Thyroid gland (tissue), 4 donors: Measurements from ENCODE around the gene GOLM1. TPM values are rescaled to one million over a fixed set of nuclear protein-coding genes. Genes with fewer than 3 reads are reported as not detected.
A peak's percentile ranks its signal among the peaks of the same experiment; 100 is the strongest.

Experiments
- DNase-seq, 2 donors: peaks; one replicate each; pipeline ENCODE4 v3.0.0-alpha.2; 2019
- H3K27ac ChIP-seq, 3 donors: fragments of 200-600 bp; sonication (generic); 1 replicate in 2 of 3; 2 replicates in 1 of 3; pipeline ENCODE4 v1.5.1; 2016 to 2019; ENCODE audit warnings: mild to moderate bottlenecking in 1 of 3, moderate library complexity in 1 of 3
- H3K27me3 ChIP-seq: fragments of 200-600 bp; sonication (generic); one replicate; pipeline ENCODE4 v1.5.1; 2019
- H3K36me3 ChIP-seq, 2 donors: fragments of 200-600 bp; sonication (generic); one replicate each; pipeline ENCODE4 v1.5.1; 2016 to 2019
- H3K4me1 ChIP-seq, 2 donors: fragments of 200-600 bp; sonication (generic); one replicate each; pipeline ENCODE4 v1.5.1; 2017 to 2019
- H3K4me3 ChIP-seq, 3 donors: fragments of 200-600 bp; sonication (generic); replicated peaks in 1 of 3; 1 replicate in 2 of 3; 2 replicates in 1 of 3; pipeline ENCODE4 v1.5.1; 2016; ENCODE audit warnings: mild to moderate bottlenecking in 1 of 3
- H3K9me3 ChIP-seq: fragments of 200-600 bp; sonication (generic); one replicate; pipeline ENCODE4 v1.5.1; 2017
- POLR2A ChIP-seq, 2 donors: fragments of 450-650 bp; IDR thresholded peaks; one replicate each; pipeline ENCODE4 v1.6.1; 2017; ENCODE audit warnings: antibody characterized with exemption in 2 of 2, mild to moderate bottlenecking in 2 of 2, moderate library complexity in 1 of 2
- WGBS, 2 donors: methylation state at CpG; one replicate each; pipeline ENCODE4 v1.1.5; 2017; 5-methylcytosine and 5-hydroxymethylcytosine counted together
- intact Hi-C: fragments of 100-400 bp; cut with DNase I; formaldehyde crosslinking; loops from one replicate; pipeline ENCODE4 v1.15.1; 2023
- total RNA-seq, 4 donors: library from RNA; depleted of rRNA; stranded (reverse); fragments of >200 nt; gene quantifications; one replicate each; pipeline ENCODE4 v1.2.3, GENCODE V29; 2016
- TF ChIP-seq, protein P1 (sequence below), 6 experiments: fragments of 200-600 bp in 3 of 6; fragments of 450-650 bp in 3 of 6; sonication (generic) in 3 of 6; IDR thresholded peaks; one replicate each; pipeline ENCODE4 v1.5.1; 2016 to 2019; ENCODE audit warnings: antibody characterized with exemption in 6 of 6, mild to moderate bottlenecking in 2 of 6, inconsistent platforms in 1 of 6, moderate library complexity in 1 of 6

The GOLM1 gene
- total RNA-seq, 4 donors from 2014 or later, result 18.2 to 112 (median 47.6) TPM

DNA sequence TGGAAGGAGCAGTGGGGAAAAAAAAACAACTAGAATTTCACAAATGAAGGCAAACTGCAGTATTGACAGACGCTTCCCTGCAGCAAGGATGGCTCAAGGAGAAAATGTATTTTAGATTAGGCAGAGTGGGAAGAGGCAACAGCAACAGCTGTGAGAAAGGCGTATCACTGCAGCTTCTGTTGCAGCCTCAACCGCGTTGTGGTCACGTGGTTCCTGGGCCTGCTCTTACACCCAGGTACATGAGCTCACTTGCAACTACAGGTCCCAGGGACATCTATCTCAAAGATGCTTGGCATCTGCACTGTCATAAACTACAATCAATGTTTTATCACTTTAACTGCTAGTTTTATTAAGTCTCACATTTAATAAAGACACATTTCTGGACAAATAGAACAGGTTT, 36.0 kb upstream of the GOLM1 start:
- intact Hi-C loops, result no loop called here
- no peak for DNase-seq
- H3K27ac ChIP-seq, result no peak overlapping the region
- H3K9me3 ChIP-seq, result no peaks in the 10 kb centered on the region
- H3K27me3 ChIP-seq, result no peaks in the 10 kb centered on the region
- no peaks in the 10 kb centered on the region for H3K36me3 ChIP-seq
- H3K4me1 ChIP-seq, result no peaks in the 10 kb centered on the region
- H3K4me3 ChIP-seq, result no peak overlapping the region
- TF ChIP-seq POLR2A (IDR thresholded peaks at IDR 0.05), result no peak
- TF ChIP-seq, protein P1, sequence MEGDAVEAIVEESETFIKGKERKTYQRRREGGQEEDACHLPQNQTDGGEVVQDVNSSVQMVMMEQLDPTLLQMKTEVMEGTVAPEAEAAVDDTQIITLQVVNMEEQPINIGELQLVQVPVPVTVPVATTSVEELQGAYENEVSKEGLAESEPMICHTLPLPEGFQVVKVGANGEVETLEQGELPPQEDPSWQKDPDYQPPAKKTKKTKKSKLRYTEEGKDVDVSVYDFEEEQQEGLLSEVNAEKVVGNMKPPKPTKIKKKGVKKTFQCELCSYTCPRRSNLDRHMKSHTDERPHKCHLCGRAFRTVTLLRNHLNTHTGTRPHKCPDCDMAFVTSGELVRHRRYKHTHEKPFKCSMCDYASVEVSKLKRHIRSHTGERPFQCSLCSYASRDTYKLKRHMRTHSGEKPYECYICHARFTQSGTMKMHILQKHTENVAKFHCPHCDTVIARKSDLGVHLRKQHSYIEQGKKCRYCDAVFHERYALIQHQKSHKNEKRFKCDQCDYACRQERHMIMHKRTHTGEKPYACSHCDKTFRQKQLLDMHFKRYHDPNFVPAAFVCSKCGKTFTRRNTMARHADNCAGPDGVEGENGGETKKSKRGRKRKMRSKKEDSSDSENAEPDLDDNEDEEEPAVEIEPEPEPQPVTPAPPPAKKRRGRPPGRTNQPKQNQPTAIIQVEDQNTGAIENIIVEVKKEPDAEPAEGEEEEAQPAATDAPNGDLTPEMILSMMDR (IDR thresholded peaks at IDR 0.05), result no peak
- WGBS, 2 donors, result 75% methylated on average over 5 of the region's 5 CpGs

DNA sequence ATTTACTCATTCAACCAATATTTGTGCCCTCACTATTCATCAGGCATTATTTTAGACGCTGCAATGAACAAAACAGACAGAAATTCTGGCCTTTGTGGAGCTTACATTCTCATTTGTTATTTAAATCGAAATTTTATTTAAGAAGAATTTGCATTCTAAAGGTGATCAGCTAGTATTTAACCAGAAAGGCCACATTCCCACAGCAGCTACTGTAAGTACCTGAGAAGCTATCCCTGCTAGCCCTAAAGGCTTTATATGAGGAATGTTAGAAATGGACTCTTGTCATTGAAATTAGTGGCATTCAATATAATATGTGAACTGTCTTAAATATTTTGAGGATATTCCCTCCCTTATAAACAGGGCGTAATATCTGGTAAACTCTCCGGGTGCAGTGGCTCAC, 35.0 kb upstream of the GOLM1 start:
- 85 to 87% methylated on average over 4 of the region's 4 CpGs for WGBS, 2 donors
- intact Hi-C loops, result no loop called here
- Histone ChIP-seq H3K27me3 (no peaks in the 10 kb centered on the region), H3K36me3 (no peaks in the 10 kb centered on the region), H3K27ac (no peak overlapping the region), H3K9me3 (no peaks in the 10 kb centered on the region), H3K4me3 (no peak overlapping the region), H3K4me1 (no peaks in the 10 kb centered on the region)
- TF ChIP-seq, protein P1 (IDR thresholded peaks at IDR 0.05), result no peak
- TF ChIP-seq POLR2A (IDR thresholded peaks at IDR 0.05), result no peak
- no peak for DNase-seq

DNA sequence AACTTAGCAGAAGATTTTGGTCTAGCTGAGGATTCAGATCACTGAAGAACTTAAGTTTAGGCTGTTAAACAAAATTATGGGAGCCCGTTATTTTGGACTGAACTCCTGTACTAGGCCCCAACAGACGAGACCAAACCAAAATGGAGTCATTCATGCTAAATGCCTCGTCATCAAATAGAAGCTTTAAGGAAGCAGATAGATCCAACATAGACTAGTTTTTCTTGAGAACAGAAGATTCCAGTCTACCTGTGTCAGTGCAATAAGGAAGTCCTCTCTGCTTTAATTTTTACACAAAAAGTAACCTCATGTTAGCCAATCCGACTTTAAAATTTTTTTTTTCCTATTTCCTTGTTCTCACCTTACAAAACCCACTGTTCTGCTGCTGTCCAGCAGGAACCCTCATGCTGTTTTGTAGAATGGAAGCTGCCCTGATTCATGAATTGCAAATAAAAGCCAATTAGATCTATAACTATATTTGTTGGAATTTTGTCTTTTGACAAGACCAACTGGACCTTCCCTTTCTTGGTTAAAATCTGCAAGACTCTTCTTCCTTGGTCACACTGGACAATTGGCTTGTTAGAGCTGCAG, 29.0 kb upstream of the GOLM1 start:
- DNase-seq, result no peak
- H3K4me1 ChIP-seq, result peaks cover 8 to 14% of the 10 kb centered on the region in 2 donors

DNA sequence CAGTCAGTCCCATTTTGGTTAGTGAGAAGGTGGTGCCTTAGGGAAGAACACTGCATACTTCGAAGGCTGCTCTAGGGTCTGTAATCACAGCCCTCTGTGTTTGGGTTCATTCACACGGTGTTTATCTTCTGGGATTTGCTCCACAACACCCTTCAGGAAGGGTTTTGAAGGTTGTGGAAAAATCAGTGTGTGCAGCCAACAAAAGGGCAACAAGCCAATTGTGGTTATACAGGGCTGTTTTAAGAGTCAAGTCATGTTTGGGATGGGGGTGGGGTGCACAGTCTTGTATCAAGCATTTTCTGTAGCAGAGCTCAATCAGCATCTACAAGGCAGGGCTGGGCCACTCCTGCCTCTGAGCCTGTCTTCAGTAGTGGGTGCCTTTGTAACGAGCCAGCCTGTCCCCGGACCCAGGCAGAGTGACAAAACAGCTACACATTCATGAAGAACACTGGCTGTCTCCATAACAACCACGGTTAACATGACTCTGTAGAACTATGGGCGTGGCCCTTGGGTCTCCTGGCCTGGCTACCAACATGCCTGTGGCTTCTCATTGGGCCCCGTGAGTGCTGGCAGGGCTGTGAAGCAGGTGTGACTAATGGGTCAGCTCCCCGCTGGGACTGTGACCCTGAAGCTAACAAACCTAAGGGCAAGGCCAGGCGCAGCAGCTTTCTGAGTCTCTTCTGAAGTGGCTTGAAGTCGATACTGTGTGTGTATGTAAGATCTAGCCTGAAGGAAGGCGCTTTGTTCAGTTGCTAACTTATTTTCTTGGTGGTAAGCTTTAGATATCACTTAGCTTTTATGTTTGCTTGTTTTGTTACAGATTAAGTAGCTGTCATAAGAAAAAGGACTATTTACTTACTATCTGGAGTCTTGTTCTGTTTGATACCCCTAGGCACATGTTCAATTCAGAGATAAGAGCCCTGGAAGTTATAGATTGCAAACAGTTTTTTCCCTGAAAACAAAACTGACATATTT, 27.9 kb upstream of the GOLM1 start:
- WGBS, 2 donors, result 23 to 28% methylated on average over 7 to 10 of the region's 11 CpGs

More for the DNA sequence above, 29.0 kb upstream of the GOLM1 start:
- TF ChIP-seq, protein P1 (IDR thresholded peaks at IDR 0.05), result no peak
- TF ChIP-seq POLR2A (IDR thresholded peaks at IDR 0.05), result no peak
- intact Hi-C loops, result no loop called here
- Histone ChIP-seq H3K4me3 (no peak overlapping the region), H3K36me3 (no peaks in the 10 kb centered on the region), H3K27ac (no peak overlapping the region), H3K9me3 (no peaks in the 10 kb centered on the region), H3K27me3 (no peaks in the 10 kb centered on the region)
- WGBS, 2 donors, result 93 to 94% methylated on average over 4 of the region's 4 CpGs

More for the DNA sequence above, 27.9 kb upstream of the GOLM1 start:
- intact Hi-C loops, result no loop called here
- H3K9me3 ChIP-seq, result no peaks in the 10 kb centered on the region
- TF ChIP-seq POLR2A (IDR thresholded peaks at IDR 0.05), result peak in 1 of 2 donors; percentile 13
- TF ChIP-seq, protein P1 (IDR thresholded peaks at IDR 0.05), result no peak
- H3K36me3 ChIP-seq, result no peaks in the 10 kb centered on the region
- no peaks in the 10 kb centered on the region for H3K27me3 ChIP-seq
- H3K4me3 ChIP-seq, result no peak overlapping the region
- H3K4me1 ChIP-seq, result peaks cover 8 to 14% of the 10 kb centered on the region in 2 donors
- peak; percentile 74 to 77 for DNase-seq
- peak overlapping the region in 2 of 3 donors; percentile 2 to 29 for H3K27ac ChIP-seq
